MCF 10A (cell line): ENCODE data around the gene SMAD3. TPM values are rescaled to one million over a fixed set of nuclear protein-coding genes. Genes with fewer than 3 reads are reported as not detected.

Source experiments
- BruUV-seq: library from RNA; stranded (reverse); fragments of 400-500 nt; replicated peaks from 2 replicates; lab custom pipeline; 2021; lab: Mats Ljungman, UMichigan
- CTCF ChIA-PET: fragments of 300-600 bp; sonication (Branson Sonifier 250); formaldehyde crosslinking; extraction: SDS; loops from one replicate; lab custom pipeline; 2021; ENCODE audit warnings: antibody characterized with exemption, inconsistent platforms; lab: Yijun Ruan, JAX
- POLR2A ChIA-PET: fragments of 300-600, 350-650 bp; sonication (Branson Sonifier 250); formaldehyde crosslinking; extraction: SDS; loops from one replicate; lab custom pipeline; 2020; ENCODE audit warnings: antibody characterized with exemption, inconsistent platforms; lab: Yijun Ruan, JAX
- DNase-seq: peaks from one replicate; pipeline ENCODE4 v3.0.0-alpha.2; 2018; ENCODE audit not compliant: unreplicated experiment
- H3K27ac Mint-ChIP-seq: one replicate; pipeline ENCODE4 v1.8.0; 2022; ENCODE audit warnings: mild to moderate bottlenecking, low read depth, mixed read lengths; ENCODE audit not compliant: unreplicated experiment
- H3K27me3 Mint-ChIP-seq: one replicate; pipeline ENCODE4 v1.8.0; 2022; ENCODE audit warnings: mixed read lengths; ENCODE audit not compliant: insufficient read depth, unreplicated experiment
- H3K36me3 Mint-ChIP-seq: one replicate; pipeline ENCODE4 v1.8.0; 2022; ENCODE audit warnings: mild to moderate bottlenecking, moderate library complexity, mixed read lengths; ENCODE audit not compliant: insufficient read depth, unreplicated experiment
- H3K4me1 Mint-ChIP-seq: one replicate; pipeline ENCODE4 v1.8.0; 2022; ENCODE audit warnings: mixed read lengths; ENCODE audit not compliant: insufficient read depth, unreplicated experiment
- H3K4me3 Mint-ChIP-seq: one replicate; pipeline ENCODE4 v1.8.0; 2022; ENCODE audit warnings: mild to moderate bottlenecking, moderate library complexity, mixed read lengths; ENCODE audit not compliant: unreplicated experiment
- H3K9me3 Mint-ChIP-seq: one replicate; pipeline ENCODE4 v1.8.0; 2022; ENCODE audit warnings: mixed read lengths; ENCODE audit not compliant: unreplicated experiment
- CTCF ChIP-seq: fragments of 200-600 bp; IDR thresholded peaks from one replicate; pipeline ENCODE4 v1.8.0; 2022; ENCODE audit warnings: antibody characterized with exemption, mild to moderate bottlenecking; ENCODE audit not compliant: unreplicated experiment
- intact Hi-C: fragments of 100-400 bp; cut with micrococcal nuclease; formaldehyde crosslinking; loops from 2 replicates; pipeline ENCODE4 v1.14.1; 2022
- total RNA-seq: library from RNA; stranded (reverse); gene quantifications from 2 replicates; pipeline ENCODE4 v1.2.3, GENCODE V29; 2022

The SMAD3 gene
- total RNA-seq, 1 experiment from 2014 or later, result 19.9 TPM

- Mint-ChIP-seq H3K27me3 (no peaks in the 10 kb centered on the region), H3K9me3 (no peaks in the 10 kb centered on the region), H3K27ac (no peak overlapping the region), H3K4me1 (peaks cover 6% of the 10 kb centered on the region), H3K36me3 (peaks cover 41% of the 10 kb centered on the region), H3K4me3 (no peak overlapping the region)
- BruUV-seq, result no TSS peak
- POLR2A ChIA-PET, result interaction anchor here (0.6 to 1.4 kb wide), 2 partner anchors 9 to 81 kb away, joined by 3 to 4 read pairs; no protein-coding TSS in a partner anchor
- no peak for DNase-seq
- CTCF ChIA-PET, result interaction anchor here (0.6 to 3.4 kb wide), 3 partner anchors 10 to 1359 kb away, joined by 3 to 15 read pairs (median 3); no protein-coding TSS in a partner anchor
- no peak for TF ChIP-seq CTCF
- intact Hi-C loops, result no loop called here
These were observed 165.1 kb downstream of the SMAD3 start for GRCh38 chr15:67230504-67230903.

- Mint-ChIP-seq H3K9me3 (no peaks in the 10 kb centered on the region), H3K4me3 (no peak overlapping the region), H3K4me1 (no peaks in the 10 kb centered on the region), H3K36me3 (peaks cover 50% of the 10 kb centered on the region), H3K27ac (no peak overlapping the region), H3K27me3 (no peaks in the 10 kb centered on the region)
- no TSS peak for BruUV-seq
- intact Hi-C loops, result no loop called here
- POLR2A ChIA-PET, result interaction anchor here (0.6 kb wide), 1 partner anchor 207 kb away, joined by 3 read pairs; no protein-coding TSS in a partner anchor
- CTCF ChIA-PET, result interaction anchor here (0.7 kb wide), 1 partner anchor 604 kb away, joined by 5 read pairs; no protein-coding TSS in a partner anchor
- DNase-seq, result no peak
- TF ChIP-seq CTCF, result no peak
These were observed 167.2 kb downstream of the SMAD3 start for GRCh38 chr15:67232591-67232990.

GRCh38 chr15:67240235-67241131 lies 175.1 kb downstream of the SMAD3 start:
- ChIA-PET CTCF (interaction anchor here (0.5 to 2.9 kb wide), 27 partner anchors 10 to 357 kb away, joined by 3 to 26 read pairs (median 4); partner anchors contain the start of genes AAGAB and IQCH), POLR2A (interaction anchor here (0.6 to 3.4 kb wide), 22 partner anchors 10 to 589 kb away, joined by 3 to 42 read pairs (median 4); partner anchors contain the start of genes AAGAB, IQCH and SMAD3)
- intact Hi-C loops, result loop anchor here (1.0 to 5.0 kb wide), 3 partner anchors 63 to 293 kb away; no protein-coding TSS in a partner anchor
- H3K36me3 Mint-ChIP-seq, result peaks cover 22% of the 10 kb centered on the region
- no TSS peak for BruUV-seq
- H3K4me3 Mint-ChIP-seq, result no peak overlapping the region
- peaks cover 31% of the 10 kb centered on the region for H3K4me1 Mint-ChIP-seq
- peak overlapping the region; percentile 51 for H3K27ac Mint-ChIP-seq
- DNase-seq, result peak; percentile 57
- H3K9me3 Mint-ChIP-seq, result no peaks in the 10 kb centered on the region
- no peaks in the 10 kb centered on the region for H3K27me3 Mint-ChIP-seq
- peak; percentile 38 for TF ChIP-seq CTCF
